Daoy (cell line): Measurements from ENCODE around the gene CDH24. TPM values are rescaled to one million over a fixed set of nuclear protein-coding genes. Genes with fewer than 3 reads are reported as not detected.

Experiments
- total RNA-seq: library from RNA; depleted of rRNA; stranded (reverse); fragments of >200 nt; shearing (Covaris generic); gene quantifications from 2 replicates; pipeline ENCODE4 v1.2.3, GENCODE V29; 2014; rRNA removed

CDH24 gene
- total RNA-seq, 1 experiment from 2014 or later: 4.2 TPM

Other genes with a start within 250 kb of the CDH24 start
- 0.51 and 1.8 TPM in 2 replicates for gene SLC7A7, start 242.1 kb downstream of the CDH24 start, total RNA-seq
- gene MRPL52, start 227.6 kb downstream of the CDH24 start, total RNA-seq: 174 and 223 TPM in 2 replicates
- 158 and 176 TPM in 2 replicates for gene MMP14, start 220.9 kb downstream of the CDH24 start, total RNA-seq
- gene LRP10, start 185.8 kb downstream of the CDH24 start, total RNA-seq: 17.3 and 21.1 TPM in 2 replicates
- gene REM2, start 174.3 kb downstream of the CDH24 start, total RNA-seq: 0.74 TPM in 1 of 2 replicates, not detected in the other
- gene RBM23, start 138.4 kb downstream of the CDH24 start, total RNA-seq: 105 and 120 TPM in 2 replicates
- 150 and 184 TPM in 2 replicates for gene PRMT5, start 128.1 kb downstream of the CDH24 start, total RNA-seq
- gene HAUS4, start 100.4 kb downstream of the CDH24 start, total RNA-seq: 31.0 and 42.7 TPM in 2 replicates
- gene AJUBA, start 75.0 kb downstream of the CDH24 start, total RNA-seq: 70.2 and 94.8 TPM in 2 replicates
- gene C14orf93, start 47.4 kb downstream of the CDH24 start, total RNA-seq: 4.6 and 7.8 TPM in 2 replicates
- gene PSMB5, start 22.6 kb downstream of the CDH24 start, total RNA-seq: 476 and 523 TPM in 2 replicates
- not detected in 2 replicates for gene PSMB11, start 15.3 kb downstream of the CDH24 start, total RNA-seq
- gene ACIN1, start 37.6 kb upstream of the CDH24 start, total RNA-seq: 62.3 and 79.3 TPM in 2 replicates
- 66.5 and 80.1 TPM in 2 replicates for gene C14orf119, start 38.0 kb upstream of the CDH24 start, total RNA-seq
- gene CIROP, start 47.5 kb upstream of the CDH24 start, total RNA-seq: not detected in 2 replicates
- gene CEBPE, start 61.7 kb upstream of the CDH24 start, total RNA-seq: not detected in 2 replicates
- gene SLC7A8, start 126.1 kb upstream of the CDH24 start, total RNA-seq: 0.91 TPM in 1 of 2 replicates, not detected in the other
- gene RNF212B, start 180.4 kb upstream of the CDH24 start, total RNA-seq: not detected in 2 replicates
- 5.8 and 6.9 TPM in 2 replicates for gene HOMEZ, start 228.6 kb upstream of the CDH24 start, total RNA-seq
- gene PPP1R3E, start 245.3 kb upstream of the CDH24 start, total RNA-seq: 1.5 and 2.6 TPM in 2 replicates
- gene BCL2L2, start 249.3 kb upstream of the CDH24 start, total RNA-seq: 7.4 and 16.8 TPM in 2 replicates